Caki2 (cell line): ENCODE results near the gene DPP3. TPM values are rescaled to one million over a fixed set of nuclear protein-coding genes. Genes with fewer than 3 reads are reported as not detected.
A peak's percentile ranks its signal among the peaks of the same experiment; 100 is the strongest.
"Not testable (repeated sequence)": the region's sequence is repeated elsewhere in the genome, so short reads cannot be mapped to it uniquely, and the experiment has no call there.

Source experiments
- DNase-seq: peaks from one replicate; pipeline ENCODE4 v3.0.0-alpha.2; 2015; ENCODE audit warnings: low read depth
- in situ Hi-C: cut with HindIII; loops from 2 replicates; pipeline ENCODE4 v1.10.0; 2016; ENCODE audit warnings: low sequenced_read_pairs, low pct_unique_long_range_greater_than_20kb, mixed read lengths
- total RNA-seq: library from RNA; depleted of rRNA; stranded (reverse); fragments of >200 nt; shearing (Covaris generic); gene quantifications from 2 replicates; pipeline ENCODE4 v1.2.3, GENCODE V29; 2014; ENCODE audit warnings: low replicate concordance

The DPP3 gene
- total RNA-seq, 1 experiment from 2014 or later = 59.9 TPM

- DNase-seq = peak; percentile 68
- in situ Hi-C loops = no loop called here
Measured at GRCh38 chr11:66510271-66510989, 30.2 kb downstream of the DPP3 start, which contains the start of gene BBS1. TSS of gene BBS1 (plus strand) at chr11:66510635. CDS start at chr11:66510660, 25 bp downstream.

- no peak for DNase-seq
- in situ Hi-C loops = no loop called here
Measured at GRCh38 chr11:66510990-66511339, 30.7 kb downstream of the DPP3 start.

GRCh38 chr11:66523611-66524010, 43.4 kb downstream of the DPP3 start:
- in situ Hi-C loops = no loop called here
- no peak for DNase-seq

- in situ Hi-C loops = no loop called here
- no peak for DNase-seq
Measured at GRCh38 chr11:66524304-66525040, 44.2 kb downstream of the DPP3 start.

- DNase-seq = no peak
- in situ Hi-C loops = no loop called here
Measured at GRCh38 chr11:66529069-66529468, 48.8 kb downstream of the DPP3 start.

GRCh38 chr11:66529655-66530054, 49.4 kb downstream of the DPP3 start:
- in situ Hi-C loops = no loop called here

GRCh38 chr11:66530927-66531709, 50.9 kb downstream of the DPP3 start:
- DNase-seq = no peak
- in situ Hi-C loops = no loop called here

More at GRCh38 chr11:66529655-66530054, 49.4 kb downstream of the DPP3 start:
- no peak for DNase-seq

DNA sequence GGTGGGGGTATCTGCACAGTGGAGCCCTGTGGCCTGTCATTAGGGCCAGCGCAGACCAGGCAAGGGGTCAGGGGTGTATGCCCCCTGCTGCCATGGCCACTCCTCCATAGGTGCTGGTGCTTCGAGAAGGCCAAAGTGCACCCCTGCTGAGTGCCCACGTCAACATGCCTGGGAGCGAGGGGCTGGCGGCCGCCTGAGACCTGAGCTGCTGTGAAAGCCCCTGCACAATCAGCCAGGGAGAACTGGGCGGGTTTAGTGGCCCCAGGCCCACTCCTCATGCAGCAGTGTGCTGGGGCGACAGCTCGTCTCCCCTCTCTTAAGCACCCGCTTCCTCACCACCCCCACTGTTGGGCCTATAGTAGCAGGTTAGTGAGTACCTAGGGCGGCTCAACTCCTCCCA, 51.6 kb downstream of the DPP3 start:
- DNase-seq = no peak
- in situ Hi-C loops = no loop called here

- in situ Hi-C loops = no loop called here
Measured at GRCh38 chr11:66532784-66533183, 52.5 kb downstream of the DPP3 start.

DNA sequence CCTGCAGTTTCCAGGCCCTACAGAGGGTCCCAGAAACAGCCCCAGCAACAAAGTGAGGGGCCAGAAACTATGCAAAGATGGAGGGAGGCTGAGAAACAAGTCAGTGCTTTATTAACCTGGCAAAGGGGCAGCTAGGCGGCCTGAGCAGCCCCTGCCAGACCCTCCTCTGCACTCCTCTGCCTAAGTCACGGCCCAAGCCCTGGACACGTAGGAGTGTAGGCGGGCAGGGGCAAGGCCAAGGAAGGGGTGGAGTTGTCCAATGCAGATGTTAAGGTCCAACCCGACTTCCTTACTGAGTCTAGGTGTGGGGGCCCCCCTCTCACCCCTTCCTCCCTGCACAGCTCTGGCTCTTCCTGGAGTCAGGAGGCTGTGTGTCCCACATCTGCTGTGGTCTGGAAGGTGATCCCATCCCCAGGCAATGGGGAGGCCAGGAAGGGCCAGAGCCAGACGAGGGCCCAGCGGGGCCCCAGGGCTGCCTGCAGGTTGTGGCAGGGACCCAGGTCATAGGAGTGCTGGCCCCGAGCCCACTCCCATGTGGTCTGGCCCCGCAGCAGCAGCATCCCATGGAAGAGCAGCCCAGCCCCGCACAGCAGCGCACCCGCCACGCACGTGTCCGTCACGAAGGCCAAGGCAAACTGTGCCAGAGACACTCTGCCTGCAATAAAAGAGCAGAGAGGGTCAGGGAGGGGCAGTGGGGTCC, 59.1 kb downstream of the DPP3 start:
- DNase-seq = no peak
- in situ Hi-C loops = no loop called here

More at GRCh38 chr11:66532784-66533183, 52.5 kb downstream of the DPP3 start:
- no peak for DNase-seq

- DNase-seq = no peak
- in situ Hi-C loops = no loop called here
Measured at GRCh38 chr11:66539870-66540213, 59.6 kb downstream of the DPP3 start.

- in situ Hi-C loops, DNase-seq: not testable (repeated sequence)
Measured at GRCh38 chr11:66540598-66540997, 60.4 kb downstream of the DPP3 start.

GRCh38 chr11:66541892-66542291, 61.7 kb downstream of the DPP3 start:
- no peak for DNase-seq
- in situ Hi-C loops = no loop called here

GRCh38 chr11:66542362-66542761, 62.1 kb downstream of the DPP3 start:
- DNase-seq = no peak
- in situ Hi-C loops = no loop called here

GRCh38 chr11:66543263-66544107, 63.3 kb downstream of the DPP3 start:
- in situ Hi-C loops = no loop called here

GRCh38 chr11:66544952-66545351, 64.7 kb downstream of the DPP3 start:
- in situ Hi-C loops, DNase-seq: not testable (repeated sequence)

More at GRCh38 chr11:66543263-66544107, 63.3 kb downstream of the DPP3 start:
- no peak for DNase-seq

- DNase-seq = peak; percentile 90
- in situ Hi-C loops = no loop called here
Measured at GRCh38 chr11:66545701-66546367, 65.6 kb downstream of the DPP3 start, which contains the start of gene ZDHHC24. TSS of gene ZDHHC24 (minus strand) at chr11:66546048. CDS start at chr11:66546003, 45 bp downstream.
